Middle frontal gyrus (tissue), 1 donor: Measurements from ENCODE around the gene SPACDR.

Source experiments
- DNase-seq: peaks from one replicate; pipeline ENCODE4 v3.0.0-alpha.2; 2015; ENCODE audit warnings: low spot score; ENCODE audit errors: extremely low spot score

The SPACDR gene

GRCh38 chr7:100437150-100438100, 26.6 kb downstream of the SPACDR start:
- no peak for DNase-seq

DNA sequence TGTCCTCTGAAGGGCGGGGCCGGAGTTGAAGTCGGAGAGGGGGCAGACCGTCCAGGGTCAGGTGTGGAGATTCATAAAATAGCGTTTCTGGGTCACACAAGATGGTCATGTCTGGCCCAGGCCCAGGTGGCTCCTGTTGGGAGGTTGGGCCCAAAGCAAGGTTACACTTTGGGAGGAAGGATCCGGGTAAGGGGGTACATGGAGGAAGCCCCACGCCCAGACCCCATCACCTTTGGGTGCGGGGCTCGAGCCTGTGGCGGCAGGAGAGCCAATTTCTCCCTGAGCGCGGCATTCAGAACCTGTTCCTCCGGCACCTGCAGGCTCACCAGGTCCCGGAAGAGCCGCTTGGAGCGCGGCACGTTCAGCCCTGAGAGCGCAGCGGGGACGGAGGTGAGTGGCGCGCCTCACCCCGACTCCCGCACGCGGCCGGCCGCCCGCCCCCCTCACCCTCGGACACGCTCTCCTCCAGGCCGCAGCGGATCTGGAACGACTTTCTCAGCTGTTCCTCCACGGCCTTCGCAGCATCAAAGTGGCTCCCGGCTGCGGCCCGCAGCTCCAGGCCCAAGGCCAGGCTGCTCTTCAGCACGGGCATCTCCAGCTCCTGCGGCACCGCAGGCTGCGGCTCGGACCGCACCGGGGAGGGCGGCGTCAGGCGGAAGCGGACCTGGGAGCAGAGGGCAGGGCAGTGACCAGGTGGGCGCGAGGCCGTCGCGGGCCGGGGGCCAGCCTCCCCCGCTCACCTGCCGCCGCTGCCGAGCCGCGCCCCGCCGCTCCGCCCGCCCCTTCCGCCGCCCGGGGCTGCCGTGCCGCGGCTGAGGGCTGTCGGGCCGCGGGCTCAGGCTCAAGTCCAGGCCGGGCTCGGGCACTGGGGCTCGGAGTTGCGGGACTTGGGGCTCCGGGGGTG, 28.4 kb downstream of the SPACDR start:
- no peak for DNase-seq

- no peak for DNase-seq
These were observed 29.5 kb downstream of the SPACDR start for GRCh38 chr7:100434297-100435144.

DNA sequence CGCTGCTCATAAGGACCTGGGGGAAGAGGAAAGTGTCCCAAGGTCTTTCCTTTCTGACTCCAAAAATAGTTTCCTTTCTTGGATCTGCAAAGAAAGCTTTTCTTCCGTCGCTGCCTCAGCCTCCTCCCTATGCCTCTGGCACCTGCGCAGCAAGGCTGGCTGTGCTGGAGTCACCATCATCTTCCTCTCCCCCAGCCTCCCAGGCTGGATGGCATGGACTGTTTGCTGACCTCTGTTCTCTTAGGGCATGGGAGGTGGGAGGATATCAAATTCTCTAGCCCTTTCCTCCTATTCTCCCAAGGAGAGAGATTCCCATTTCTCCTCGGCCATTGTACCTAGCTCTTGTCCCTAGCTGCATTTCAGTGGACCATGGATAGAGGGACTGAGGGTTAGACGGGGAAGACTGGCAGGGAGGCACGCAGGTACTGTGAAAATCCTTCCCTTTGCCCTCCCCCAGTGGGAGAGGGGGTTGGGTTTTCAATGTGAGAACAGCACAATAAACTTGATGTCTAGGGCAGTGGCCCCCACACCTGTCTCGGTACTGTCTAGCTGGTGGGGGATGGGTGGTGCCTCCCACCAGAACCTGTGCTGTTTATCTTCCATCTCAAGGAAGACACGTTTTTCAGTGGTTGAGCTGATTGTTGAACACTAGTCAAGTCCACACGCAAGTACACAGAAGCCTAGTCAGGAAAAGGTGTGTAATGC, 30.3 kb downstream of the SPACDR start:
- DNase-seq = no peak

DNA sequence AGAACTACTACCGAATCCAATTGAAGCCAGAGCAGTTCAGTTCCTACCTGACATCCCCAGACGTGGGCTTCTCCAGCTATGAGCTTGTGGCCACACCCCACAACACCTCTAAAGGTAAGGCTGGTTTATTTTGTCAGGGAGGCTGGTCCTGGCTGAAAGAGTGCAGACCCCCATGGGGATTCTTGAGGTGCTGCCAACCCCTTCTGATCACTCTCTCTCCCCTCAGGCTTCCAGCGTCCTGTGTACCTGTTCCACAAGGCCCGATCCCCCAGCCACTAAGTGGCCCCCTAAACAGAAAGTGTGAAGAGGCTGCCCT, 30.8 kb downstream of the SPACDR start:
- no peak for DNase-seq

GRCh38 chr7:100432621-100433275, 31.3 kb downstream of the SPACDR start:
- no peak for DNase-seq

- no peak for DNase-seq
These were observed 32.0 kb downstream of the SPACDR start for GRCh38 chr7:100432053-100432452.

DNA sequence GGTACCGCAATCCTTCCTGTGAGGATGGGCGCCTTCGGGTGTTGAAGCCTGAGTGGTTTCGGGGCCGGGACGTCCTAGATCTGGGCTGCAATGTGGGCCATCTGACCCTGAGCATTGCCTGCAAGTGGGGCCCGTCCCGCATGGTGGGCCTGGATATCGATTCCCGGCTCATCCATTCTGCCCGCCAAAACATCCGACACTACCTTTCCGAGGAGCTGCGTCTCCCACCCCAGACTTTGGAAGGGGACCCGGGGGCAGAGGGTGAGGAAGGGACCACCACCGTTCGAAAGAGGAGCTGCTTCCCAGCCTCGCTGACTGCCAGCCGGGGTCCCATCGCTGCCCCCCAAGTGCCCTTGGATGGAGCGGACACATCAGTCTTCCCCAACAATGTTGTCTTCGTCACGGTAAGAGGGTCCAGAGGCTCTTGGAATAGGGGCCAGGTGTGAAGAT, 32.7 kb downstream of the SPACDR start:
- DNase-seq = no peak

DNA sequence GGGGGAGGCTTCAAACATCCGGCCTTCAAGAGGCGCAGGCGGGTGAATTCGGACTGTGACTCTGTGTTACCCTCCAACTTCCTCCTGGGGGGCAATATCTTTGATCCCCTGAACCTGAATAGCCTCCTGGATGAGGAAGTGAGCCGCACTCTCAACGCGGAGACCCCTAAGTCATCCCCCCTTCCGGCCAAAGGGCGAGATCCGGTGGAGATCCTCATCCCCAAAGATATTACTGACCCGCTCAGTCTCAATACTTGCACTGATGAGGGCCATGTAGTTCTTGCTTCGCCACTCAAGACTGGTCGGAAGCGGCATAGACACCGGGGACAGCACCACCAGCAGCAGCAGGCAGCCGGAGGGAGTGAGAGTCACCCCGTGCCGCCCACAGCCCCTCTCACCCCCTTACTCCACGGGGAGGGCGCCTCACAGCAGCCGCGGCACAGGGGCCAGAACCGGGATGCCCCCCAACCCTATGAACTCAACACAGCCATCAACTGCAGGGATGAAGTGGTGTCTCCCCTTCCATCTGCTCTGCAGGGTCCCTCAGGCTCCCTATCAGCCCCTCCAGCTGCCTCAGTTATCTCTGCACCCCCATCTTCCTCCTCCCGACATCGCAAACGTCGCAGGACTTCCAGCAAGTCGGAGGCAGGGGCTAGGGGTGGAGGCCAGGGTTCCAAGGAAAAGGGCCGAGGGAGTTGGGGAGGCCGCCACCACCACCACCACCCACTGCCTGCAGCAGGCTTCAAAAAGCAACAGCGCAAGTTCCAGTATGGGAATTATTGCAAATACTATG, 33.4 kb downstream of the SPACDR start:
- no peak for DNase-seq

DNA sequence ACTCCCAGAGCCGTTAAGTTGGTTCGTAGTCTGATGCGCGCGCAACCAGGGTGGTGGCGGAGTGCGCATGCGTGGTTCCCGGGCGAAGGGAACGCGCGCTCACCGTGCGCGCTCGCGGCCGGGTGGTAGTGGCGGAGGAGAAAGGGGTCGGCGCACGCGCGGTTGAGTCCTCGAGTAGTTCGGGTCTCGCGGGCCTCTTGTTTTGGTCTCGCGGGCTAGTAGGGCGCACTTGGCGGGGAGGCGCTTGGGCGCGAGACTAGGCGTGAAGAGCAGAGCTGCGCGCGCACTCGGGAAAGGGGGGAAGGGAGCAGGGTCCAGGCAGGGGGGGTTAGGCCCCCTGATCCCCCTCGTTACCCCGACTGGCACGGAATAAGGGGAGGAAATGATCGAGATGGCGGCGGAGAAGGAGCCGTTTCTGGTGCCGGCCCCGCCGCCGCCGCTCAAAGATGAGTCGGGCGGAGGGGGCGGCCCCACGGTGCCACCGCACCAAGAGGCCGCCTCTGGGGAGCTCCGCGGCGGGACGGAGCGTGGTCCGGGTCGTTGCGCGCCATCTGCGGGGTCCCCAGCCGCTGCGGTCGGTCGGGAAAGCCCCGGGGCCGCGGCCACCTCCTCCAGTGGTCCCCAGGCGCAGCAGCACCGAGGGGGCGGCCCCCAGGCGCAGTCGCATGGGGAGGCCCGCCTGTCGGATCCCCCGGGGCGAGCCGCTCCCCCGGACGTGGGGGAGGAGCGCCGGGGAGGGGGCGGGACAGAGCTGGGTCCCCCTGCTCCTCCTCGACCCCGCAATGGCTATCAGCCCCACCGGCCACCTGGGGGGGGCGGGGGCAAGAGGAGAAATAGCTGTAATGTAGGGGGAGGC, 34.2 kb downstream of the SPACDR start, which contains the start of gene MEPCE:
Gene MEPCE (plus strand): TSS at position 195 of the 856 bp plus-strand sequence. CDS start 188 bp downstream, at position 383.
- DNase-seq = peak; percentile 90

DNA sequence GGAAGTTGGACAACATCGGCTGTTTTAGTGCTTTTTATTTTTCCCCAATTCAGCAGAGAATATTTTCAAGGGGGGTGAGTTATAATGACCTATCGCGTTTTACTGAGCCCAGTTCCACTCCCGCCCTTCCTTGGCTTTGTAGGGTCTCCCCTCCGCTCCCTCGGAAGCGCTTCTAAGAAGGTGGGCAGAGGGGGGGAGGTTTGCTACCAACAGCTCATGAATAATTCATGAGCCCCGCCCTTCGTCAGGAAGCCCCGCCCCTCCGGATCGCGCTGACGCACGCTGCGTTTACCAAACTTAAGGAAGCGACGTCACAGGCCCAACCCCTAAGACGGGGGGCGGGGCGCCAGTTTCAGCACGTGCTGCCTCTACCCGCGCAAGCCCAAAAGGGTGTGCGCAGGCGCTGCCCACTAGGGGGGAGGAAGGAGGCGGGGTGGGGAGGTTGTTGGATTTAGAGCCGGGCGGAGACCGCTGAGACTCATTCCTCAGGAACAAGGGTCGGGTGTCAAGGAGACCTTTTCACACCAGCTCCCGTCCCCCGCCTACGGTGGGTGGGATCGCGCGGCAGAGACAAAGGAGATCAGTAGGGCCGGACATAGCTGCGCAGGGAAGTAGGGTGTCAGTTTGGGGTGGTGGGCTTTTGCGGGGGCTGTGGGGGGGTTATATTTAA, 35.0 kb downstream of the SPACDR start:
- peak; percentile 97 for DNase-seq

DNA sequence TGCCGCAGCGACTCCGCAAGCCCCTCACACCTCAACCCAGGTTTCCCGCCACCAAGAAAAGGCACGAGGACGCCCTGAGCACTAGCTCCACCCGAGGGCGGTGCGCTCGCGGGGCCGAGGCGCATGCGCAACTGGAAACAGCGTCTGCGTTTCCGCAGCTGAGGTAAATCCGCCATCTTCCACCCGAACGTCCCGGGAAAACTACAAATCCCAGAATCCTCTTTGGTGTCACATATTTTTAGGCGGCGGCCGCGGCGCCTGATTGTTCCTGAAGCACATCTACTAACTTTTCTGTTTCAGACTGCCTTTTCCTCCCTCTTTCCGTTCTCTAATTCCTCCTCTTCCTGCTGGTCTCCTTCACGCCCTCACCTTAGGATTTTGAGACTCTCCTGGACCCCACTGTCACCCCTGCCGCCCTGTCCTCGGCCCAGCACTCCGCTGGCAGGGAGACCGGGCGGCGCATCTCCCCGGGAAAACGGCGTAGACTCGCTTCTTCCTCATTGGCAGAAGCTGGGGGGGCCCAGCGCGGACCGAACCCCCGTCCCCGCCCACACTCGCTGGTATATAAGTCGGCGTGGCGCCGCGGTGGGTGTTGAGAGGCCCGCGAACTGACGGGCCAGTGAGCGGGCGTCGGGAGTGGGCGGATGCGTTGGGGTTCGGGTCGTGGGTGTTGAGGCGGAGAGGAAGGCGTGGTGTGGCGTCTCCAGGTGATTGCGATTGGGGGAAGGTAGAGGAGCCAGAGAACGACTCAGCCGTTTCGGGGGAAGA, 35.7 kb downstream of the SPACDR start, which contains the start of gene ZCWPW1:
Gene ZCWPW1 (minus strand): TSS at position 505 of the 768 bp plus-strand sequence. CDS start 8,054 bp downstream, outside the sequence.
- peak; percentile 88 for DNase-seq

GRCh38 chr7:100427762-100428198, 36.3 kb downstream of the SPACDR start:
- no peak for DNase-seq

DNA sequence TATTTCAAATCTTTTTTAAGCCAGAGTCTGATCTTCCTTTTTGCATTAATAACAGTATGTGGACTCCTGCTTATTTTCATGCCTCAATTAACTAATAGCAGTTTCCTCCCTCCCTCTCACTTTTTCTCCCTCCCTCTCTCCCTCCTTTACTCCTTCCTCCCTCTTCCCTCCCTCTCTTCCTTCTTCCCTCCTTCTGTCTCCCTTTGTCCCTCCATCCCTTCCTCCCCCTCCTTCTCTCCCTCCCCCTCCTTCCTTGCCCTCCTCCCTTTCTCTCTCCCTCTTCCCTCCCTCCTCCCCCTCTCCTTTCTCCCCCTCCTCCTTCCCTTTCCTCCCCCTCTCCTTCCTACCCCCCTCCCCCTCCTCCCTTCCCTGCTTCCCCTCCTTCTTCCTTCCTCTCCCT, 37.5 kb downstream of the SPACDR start:
- no peak for DNase-seq

GRCh38 chr7:100425347-100425746, 38.7 kb downstream of the SPACDR start:
- no peak for DNase-seq

DNA sequence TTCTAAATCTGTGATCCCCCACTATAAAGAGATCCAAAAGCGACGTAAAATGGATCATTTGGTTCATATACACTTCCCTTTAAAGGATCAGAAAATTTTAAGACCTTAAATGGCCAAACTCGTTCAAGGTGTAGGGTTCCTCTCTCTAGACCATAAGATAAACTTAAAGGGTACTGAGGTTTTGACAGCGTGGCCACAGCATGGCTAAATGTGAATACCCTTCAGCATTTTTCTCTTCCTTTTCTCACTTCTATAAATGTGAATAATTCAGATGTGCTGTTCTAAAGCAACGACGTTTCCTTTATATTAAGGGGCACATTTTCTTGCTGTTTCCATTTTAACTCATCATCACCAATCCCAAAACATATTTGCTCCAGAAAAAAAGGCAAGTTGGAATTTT, 40.7 kb downstream of the SPACDR start:
- DNase-seq = no peak
